PC-9 (cell line): ENCODE results near the gene FOSL2. TPM values are rescaled to one million over a fixed set of nuclear protein-coding genes. Genes with fewer than 3 reads are reported as not detected.
A peak's percentile ranks its signal among the peaks of the same experiment; 100 is the strongest.

ENCODE experiments used
- Bru-seq: library from RNA; stranded (reverse); fragments of 400-500 nt; gene quantifications from one replicate; lab custom pipeline; 2021; lab: Mats Ljungman, UMichigan
- BruChase-seq, 2 experiments: library from RNA; stranded (reverse); fragments of 400-500 nt; gene quantifications; one replicate each; lab custom pipeline; 2021; lab: Mats Ljungman, UMichigan
- BruUV-seq: library from RNA; stranded (reverse); fragments of 400-500 nt; replicated peaks from 2 replicates; lab custom pipeline; 2021; lab: Mats Ljungman, UMichigan
- CTCF ChIA-PET: fragments of 300-600 bp; sonication (Branson Sonifier 250); formaldehyde crosslinking; loops from one replicate; lab custom pipeline; 2022; ENCODE audit warnings: antibody characterized with exemption; lab: Charles Lee
- POLR2A ChIA-PET: fragments of 300-600 bp; sonication (Branson Sonifier 250); formaldehyde crosslinking; loops from one replicate; lab custom pipeline; 2022; ENCODE audit warnings: antibody characterized with exemption; ENCODE audit not compliant: unreplicated experiment; lab: Charles Lee
- DNase-seq, 2 experiments: peaks; one replicate each; pipeline versions ENCODE4 v3.0.0 to v3.0.0-alpha.2; 2015 to 2022; ENCODE audit warnings: mixed read lengths in 1 of 2
- H2AFZ ChIP-seq: fragments of 200-600 bp; sonication (generic); 2 replicates; pipeline ENCODE4 v1.8.1; 2017; ENCODE audit warnings: antibody characterized with exemption
- H3F3A ChIP-seq: fragments of 200-600 bp; sonication (generic); 2 replicates; pipeline ENCODE4 v1.8.1; 2017; ENCODE audit warnings: antibody characterized with exemption, mild to moderate bottlenecking, low read depth; ENCODE audit not compliant: insufficient read depth
- H3K27ac ChIP-seq: fragments of 200-600 bp; sonication (generic); 2 replicates; pipeline ENCODE4 v1.6.1; 2016; ENCODE audit warnings: mixed run types
- H3K27me3 ChIP-seq: fragments of 200-600 bp; sonication (generic); 2 replicates; pipeline ENCODE4 v1.6.1; 2016; ENCODE audit warnings: low read depth, mixed run types; ENCODE audit not compliant: insufficient read depth
- H3K36me3 ChIP-seq: fragments of 200-600 bp; sonication (generic); 2 replicates; pipeline ENCODE4 v1.6.1; 2016; ENCODE audit warnings: low read depth, mixed run types
- H3K4me1 ChIP-seq: fragments of 200-600 bp; sonication (generic); replicated peaks from 2 replicates; pipeline ENCODE4 v1.6.1; 2016; ENCODE audit warnings: mixed run types; ENCODE audit not compliant: insufficient read depth
- H3K4me2 ChIP-seq: fragments of 200-600 bp; sonication (generic); 2 replicates; pipeline ENCODE4 v1.6.1; 2017; ENCODE audit warnings: mixed run types
- H3K4me3 ChIP-seq: fragments of 200-600 bp; sonication (generic); 2 replicates; pipeline ENCODE4 v1.6.1; 2016; ENCODE audit warnings: mixed run types
- H3K79me2 ChIP-seq: fragments of 200-600 bp; sonication (generic); 2 replicates; pipeline ENCODE4 v1.6.1; 2017; ENCODE audit warnings: low read depth, mixed run types
- H3K9me2 ChIP-seq: fragments of 200-600 bp; sonication (generic); 2 replicates; pipeline ENCODE4 v1.8.1; 2017; ENCODE audit warnings: mild to moderate bottlenecking; ENCODE audit not compliant: insufficient read depth
- H3K9me3 ChIP-seq: fragments of 200-600 bp; sonication (generic); 2 replicates; pipeline ENCODE4 v1.8.1; 2016; ENCODE audit warnings: low read depth; ENCODE audit not compliant: insufficient read depth
- H4K20me1 ChIP-seq: fragments of 200-600 bp; sonication (generic); 2 replicates; pipeline ENCODE4 v1.8.1; 2017; ENCODE audit not compliant: insufficient read depth
- CTCF ChIP-seq: fragments of 200-600 bp; sonication (generic); conservative IDR thresholded peaks from 2 replicates; pipeline ENCODE4 v1.6.1; 2017; ENCODE audit warnings: mixed run types, antibody characterized with exemption, mild to moderate bottlenecking, moderate library complexity
- EZH2 ChIP-seq: fragments of 200-600 bp; sonication (generic); IDR thresholded peaks from 2 replicates; pipeline ENCODE4 v1.8.0; 2017; ENCODE audit warnings: antibody characterized with exemption, low read depth
- intact Hi-C: fragments of 100-400 bp; cut with micrococcal nuclease; formaldehyde crosslinking; loops from one replicate; pipeline ENCODE4 v1.10.0; 2022; ENCODE audit not compliant: unreplicated experiment
- long read RNA-seq: library from polyadenylated mRNA; stranded (forward); transcript quantifications from one replicate; pipeline ENCODE4 v2.0.0, GENCODE V29; 2022
- total RNA-seq: library from RNA; stranded (reverse); gene quantifications from 2 replicates; pipeline ENCODE4 v1.2.3, GENCODE V29; 2021

The FOSL2 gene
- total RNA-seq (46.0 and 60.0 TPM in 2 replicates), Bru-seq, nascent RNA (percentile 96 among the genes with signal in this experiment), BruChase-seq, experiment 1, labeled RNA remaining after a 2-hour chase (percentile 99 among the genes with signal in this experiment), BruChase-seq, experiment 2, labeled RNA remaining after a 6-hour chase (percentile 94 among the genes with signal in this experiment)
- long read RNA-seq, full-length matches to known transcripts: 16 of 45 reads
- long read RNA-seq, partial matches to known transcripts: 23 of 45 reads
- long read RNA-seq, other reads (novel, unspliced or antisense): 6 of 45 reads

- BruUV-seq: no TSS peak
- Histone ChIP-seq H2AFZ (peak within 1 kb of the TSS; percentile 70), H3F3A (peaks cover 70% of the 10 kb centered on the region), H3K27me3 (no peaks in the 10 kb centered on the region), H3K4me2 (peak within 1 kb of the TSS; percentile 99), H3K4me3 (peak within 1 kb of the TSS; percentile 88), H3K9me3 (no peaks in the 10 kb centered on the region), H3K79me2 (peaks cover 52% of the 10 kb centered on the region), H3K4me1 (peaks cover 36% of the 10 kb centered on the region), H3K36me3 (peaks cover 23% of the 10 kb centered on the region; the same call in 1 of the 2 replicates), H3K9me2 (no peaks in the 10 kb centered on the region), H3K27ac (peak within 1 kb of the TSS; percentile 96), H4K20me1 (peaks cover 21% of the 10 kb centered on the region)
- intact Hi-C loops: loop anchor here (1.0 to 10.0 kb wide), 9 partner anchors 16 to 670 kb away; no protein-coding TSS in a partner anchor
- POLR2A ChIA-PET: interaction anchor here (0.6 to 1.3 kb wide), 10 partner anchors 67 to 790 kb away, joined by 3 to 12 read pairs (median 5); no protein-coding TSS in a partner anchor
- DNase-seq: peak; percentile 96 to 98
- CTCF ChIA-PET: no interaction called here
- TF ChIP-seq EZH2 (no peak), CTCF (no peak)
These were observed at the start of gene FOSL2 for GRCh38 chr2:28392297-28393113. Gene FOSL2 (plus strand): TSS chr2:28392858. CDS start chr2:28393721, 863 bp downstream.

GRCh38 chr2:28343184-28343942 lies 49.3 kb upstream of the FOSL2 start:
- no peaks in the 10 kb centered on the region for H3K79me2 ChIP-seq
- H2AFZ ChIP-seq: no peak overlapping the region
- H3K27ac ChIP-seq: no peak overlapping the region
- H3F3A ChIP-seq: peaks cover 15% of the 10 kb centered on the region
- ChIA-PET POLR2A (interaction anchor here (0.6 kb wide), 1 partner anchor 665 kb away, joined by 32 read pairs; no protein-coding TSS in a partner anchor), CTCF (no interaction called here)
- no peak overlapping the region for H3K4me2 ChIP-seq
- H3K9me3 ChIP-seq: no peaks in the 10 kb centered on the region
- H3K4me3 ChIP-seq: no peak overlapping the region
- no peak for TF ChIP-seq EZH2
- no peak for TF ChIP-seq CTCF
- H4K20me1 ChIP-seq: no peaks in the 10 kb centered on the region
- H3K9me2 ChIP-seq: no peaks in the 10 kb centered on the region
- BruUV-seq: no TSS peak
- no peaks in the 10 kb centered on the region for H3K27me3 ChIP-seq
- peaks cover 20% of the 10 kb centered on the region for H3K4me1 ChIP-seq
- H3K36me3 ChIP-seq: no peaks in the 10 kb centered on the region
- intact Hi-C loops: no loop called here
- DNase-seq: no peak
